ENCODE measurements around the gene ARHGAP19.
"Not testable (repeated sequence)": the region's sequence is repeated elsewhere in the genome, so short reads cannot be mapped to it uniquely, and the experiment has no call there.

Gene ARHGAP19

DNA sequence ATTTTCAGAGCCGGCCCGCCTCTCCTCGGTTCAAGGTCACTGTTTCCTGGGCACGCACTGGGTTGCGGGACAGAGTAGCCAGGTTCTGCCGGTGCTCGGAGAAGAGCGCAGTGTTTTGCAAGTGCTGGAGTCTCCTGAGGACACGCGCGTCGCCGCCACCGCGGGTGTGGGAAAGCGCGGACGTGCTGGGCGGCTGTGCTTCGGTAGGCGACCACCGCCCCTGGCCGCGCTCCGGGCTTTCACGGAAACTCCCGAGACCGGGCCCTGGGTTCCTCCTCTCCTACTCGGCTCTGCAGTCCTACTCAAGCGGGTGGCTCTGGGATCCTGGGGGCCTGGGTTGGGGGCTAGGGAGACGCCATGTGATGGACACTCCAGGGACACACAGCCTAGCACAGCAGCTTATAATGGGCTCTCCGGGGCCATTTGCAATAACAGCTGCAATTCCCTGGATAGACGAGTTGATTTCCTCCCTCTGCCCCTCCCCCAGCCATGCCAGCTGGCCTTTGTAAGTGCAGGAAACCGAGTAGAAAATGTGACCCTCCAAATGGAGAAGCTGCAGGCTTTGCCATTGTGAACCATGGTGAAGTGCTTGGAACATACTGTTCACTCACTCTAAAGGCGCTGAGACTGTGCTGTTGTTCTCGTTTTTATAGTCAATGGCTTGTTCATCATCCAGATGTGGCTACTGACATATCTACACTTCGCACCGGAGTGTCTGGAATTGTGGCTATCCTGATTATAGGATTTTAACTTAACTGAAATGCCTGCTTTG lies 28.8 kb upstream of the ARHGAP19 start:
- no peak for DNase-seq

- DNase-seq: no peak
These were observed 28.1 kb upstream of the ARHGAP19 start for GRCh38 chr10:97320480-97321031.

GRCh38 chr10:97319671-97320479 lies 27.4 kb upstream of the ARHGAP19 start:
- peak; percentile 52 for DNase-seq

DNA sequence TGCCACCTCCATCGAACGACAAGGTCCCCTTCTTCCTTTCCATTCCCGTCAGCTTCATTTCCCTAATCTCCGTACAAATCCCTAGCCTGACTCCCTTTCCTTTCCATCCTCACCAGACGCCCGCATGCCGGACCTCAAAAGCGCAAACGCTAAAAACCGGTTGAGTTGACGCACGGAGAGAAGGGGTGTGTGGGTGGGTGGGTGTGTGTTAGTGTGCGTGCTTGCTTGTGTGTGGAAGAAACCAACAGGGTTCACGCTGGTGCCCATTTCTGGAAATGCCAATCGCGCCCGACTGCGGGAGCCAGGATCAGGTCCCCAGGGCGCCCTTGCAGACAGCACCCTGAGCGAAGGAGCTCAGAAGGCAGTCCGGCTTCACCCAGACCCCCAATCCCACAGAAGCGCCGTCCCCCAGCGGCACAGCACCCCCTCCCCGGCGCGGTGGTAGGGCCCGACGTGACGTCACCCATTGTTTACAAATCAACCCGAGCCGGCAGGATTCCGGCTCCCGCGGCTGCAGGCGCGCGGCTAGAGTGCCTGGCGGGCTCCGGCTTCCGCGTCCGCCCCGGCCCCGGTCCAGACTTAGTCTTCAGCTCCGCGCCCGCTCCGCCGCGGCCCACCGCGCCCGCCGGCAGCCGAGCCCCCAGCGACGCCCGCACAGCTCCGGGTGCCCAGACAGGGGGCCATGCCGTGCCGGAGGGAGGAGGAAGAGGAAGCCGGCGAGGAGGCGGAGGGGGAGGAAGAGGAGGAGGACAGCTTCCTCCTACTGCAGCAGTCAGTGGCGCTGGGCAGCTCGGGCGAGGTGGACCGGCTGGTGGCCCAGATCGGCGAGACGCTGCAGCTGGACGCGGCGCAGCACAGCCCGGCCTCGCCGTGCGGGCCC lies 26.6 kb upstream of the ARHGAP19 start, which contains the start of gene FRAT1:
Gene FRAT1 (plus strand): TSS at position 500 of the 880 bp plus-strand sequence. CDS start 183 bp downstream, at position 683.
- DNase-seq: peak; percentile 86

- no peak for DNase-seq
These were observed 22.2 kb upstream of the ARHGAP19 start for GRCh38 chr10:97314671-97315070.

- DNase-seq: no peak
These were observed 20.5 kb upstream of the ARHGAP19 start for GRCh38 chr10:97312897-97313296.

- DNase-seq: no peak
These were observed 18.7 kb upstream of the ARHGAP19 start for GRCh38 chr10:97311111-97311626.

- DNase-seq: no peak
These were observed 15.7 kb upstream of the ARHGAP19 start for GRCh38 chr10:97307866-97308780.

DNA sequence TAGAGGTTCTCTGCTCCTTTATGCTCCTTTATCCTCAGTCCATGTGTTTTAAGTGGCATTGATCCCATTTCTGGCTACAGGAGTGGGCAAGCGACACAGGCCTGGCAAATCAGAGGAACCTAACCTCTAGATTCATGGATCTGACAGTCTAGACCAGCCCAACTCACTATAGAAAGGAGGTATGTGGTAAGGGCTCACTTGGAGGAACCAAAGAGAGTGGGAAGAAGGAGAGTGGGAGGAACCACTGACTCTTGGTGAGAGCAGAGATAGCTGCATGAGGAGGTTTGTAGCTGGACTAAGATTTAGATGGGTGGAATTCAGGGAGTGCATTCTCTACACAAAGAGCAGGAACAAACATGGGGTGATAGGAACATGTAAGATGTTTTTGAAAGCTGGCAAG lies 15.0 kb upstream of the ARHGAP19 start:
- DNase-seq: no peak

DNA sequence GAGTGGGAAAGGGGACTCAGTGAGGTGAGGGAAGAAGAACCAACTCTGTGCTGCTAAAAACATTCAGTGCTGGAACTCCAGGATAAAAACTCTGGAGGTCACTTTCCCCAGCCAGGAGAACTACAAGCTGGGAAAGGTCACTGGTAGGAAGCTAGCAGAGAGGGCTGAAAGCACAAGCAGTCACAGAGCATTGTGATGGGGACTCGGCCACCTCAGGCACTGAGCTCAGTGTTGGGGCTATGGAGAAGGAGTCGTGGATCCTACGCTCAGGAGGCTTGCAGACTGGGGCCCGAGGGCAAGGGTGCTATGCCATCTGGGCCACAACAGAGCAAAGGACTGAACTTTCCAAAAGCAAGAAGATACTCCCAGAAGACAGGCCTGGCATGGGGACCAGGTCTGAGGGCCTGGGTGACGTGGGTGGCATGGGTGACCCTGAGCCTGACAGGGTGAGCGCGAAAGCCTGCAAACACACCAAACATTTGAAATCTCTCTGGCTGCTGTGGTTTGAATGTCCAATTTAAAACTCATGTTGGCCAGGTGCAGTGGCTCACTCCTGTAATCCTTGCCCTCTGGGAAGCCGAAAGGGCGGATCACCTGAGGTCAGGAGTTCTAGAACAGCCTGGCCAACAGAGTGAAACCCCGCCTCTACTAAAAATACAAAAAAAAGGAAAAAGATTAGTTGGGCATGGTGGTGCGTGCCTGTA lies 9.8 kb upstream of the ARHGAP19 start:
- DNase-seq: no peak

DNA sequence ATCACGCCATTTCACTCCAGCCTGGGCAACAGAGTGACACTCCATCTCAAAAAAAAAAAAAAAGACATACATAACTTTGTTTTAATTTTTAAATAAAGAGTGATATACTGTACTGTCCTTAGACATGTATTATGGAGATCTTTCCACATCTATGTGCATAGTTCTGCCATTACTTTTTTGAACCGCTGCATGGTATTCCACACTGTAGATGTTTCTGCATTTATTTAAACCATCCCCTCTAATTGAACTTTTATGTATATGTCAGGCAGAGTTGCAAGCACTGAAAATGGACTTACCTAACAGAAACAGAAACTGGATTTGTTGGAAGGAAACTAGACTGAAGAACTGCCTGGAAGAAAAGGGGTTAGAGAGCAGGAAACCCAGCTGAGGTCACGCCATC lies 8.5 kb upstream of the ARHGAP19 start:
- no peak for DNase-seq

GRCh38 chr10:97298223-97298571 lies 5.8 kb upstream of the ARHGAP19 start:
- no peak for DNase-seq

DNA sequence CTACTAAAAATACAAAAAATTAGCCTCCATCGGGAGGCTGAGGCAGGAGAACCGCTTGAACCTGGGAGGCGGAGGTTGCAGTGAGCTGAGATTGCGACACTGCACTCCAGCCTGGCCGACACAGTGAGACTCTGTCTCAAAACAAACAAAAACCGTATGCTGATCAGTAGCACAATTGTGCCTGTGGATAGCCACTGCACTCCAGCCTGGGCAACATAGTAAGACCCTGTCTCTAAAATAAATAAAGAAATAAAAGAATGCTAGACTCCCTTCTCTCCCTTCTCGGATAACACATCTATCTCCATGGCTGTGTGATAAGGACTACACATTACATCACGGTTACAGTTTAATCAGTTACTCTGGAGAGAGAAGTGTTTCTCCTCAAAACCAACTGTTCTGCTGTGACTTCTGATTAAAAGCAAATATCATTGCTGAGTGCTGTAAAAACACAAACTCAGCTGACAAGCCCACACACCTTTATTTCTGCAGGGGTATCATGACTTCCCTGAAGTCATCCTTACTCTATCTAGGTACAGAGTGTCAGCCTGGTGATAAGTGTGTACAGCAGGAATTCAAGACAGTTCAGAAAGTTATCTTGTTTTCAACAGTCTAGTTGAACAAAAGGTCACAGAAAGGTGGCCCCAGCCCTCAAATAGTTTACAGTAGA lies 5.3 kb upstream of the ARHGAP19 start:
- no peak for DNase-seq

DNA sequence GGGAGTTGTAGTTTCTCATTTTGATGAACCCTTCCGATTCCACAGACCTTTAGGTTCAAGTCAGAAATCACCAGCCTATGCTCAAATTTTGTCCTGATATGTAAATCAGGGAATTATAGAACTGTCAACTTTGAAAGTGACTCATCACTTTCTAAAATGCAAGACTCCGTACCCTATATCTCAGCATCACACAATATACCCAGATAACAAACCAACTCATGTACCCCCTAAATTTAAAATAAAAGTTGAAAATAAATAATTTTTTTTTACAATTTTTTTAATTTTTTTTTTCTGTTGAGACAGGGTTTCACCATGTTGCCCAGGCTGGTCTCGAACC lies 393 bp upstream of the ARHGAP19 start:
- no peak for DNase-seq

DNA sequence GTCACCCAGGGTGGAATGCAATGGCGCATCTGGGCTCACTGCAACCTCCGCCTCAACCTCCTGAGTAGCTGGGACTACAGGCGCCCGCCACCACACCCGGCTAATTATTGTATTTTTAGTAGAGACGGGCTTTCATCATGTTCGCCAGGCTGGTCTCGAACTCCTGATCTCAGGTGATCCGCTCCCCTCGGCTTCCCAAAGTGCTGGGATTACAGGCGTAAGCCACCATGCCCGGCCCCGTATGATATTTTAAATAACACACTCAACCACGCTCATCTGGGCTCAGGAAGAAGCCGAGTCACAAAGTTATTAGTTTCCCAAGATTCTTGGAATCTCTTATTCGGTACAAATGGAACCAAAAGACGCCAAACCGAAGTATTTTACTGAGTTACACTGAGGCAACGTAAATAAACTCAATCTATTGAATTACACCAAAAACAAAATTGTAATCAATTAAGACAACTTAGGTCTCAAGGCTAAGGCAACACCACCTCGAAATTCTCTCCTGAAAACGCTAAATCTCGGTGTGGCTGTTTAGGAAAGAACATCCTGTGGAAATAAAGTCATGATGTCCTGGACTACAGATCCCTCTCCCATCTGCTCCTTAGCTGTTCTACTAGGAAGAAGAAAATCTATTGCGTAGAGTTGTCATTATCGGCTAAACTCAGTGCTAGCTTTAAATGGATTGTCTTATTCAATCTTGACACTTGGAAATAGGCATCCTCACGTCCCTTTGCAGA lies 910 bp downstream of the ARHGAP19 start:
- DNase-seq: no peak

DNA sequence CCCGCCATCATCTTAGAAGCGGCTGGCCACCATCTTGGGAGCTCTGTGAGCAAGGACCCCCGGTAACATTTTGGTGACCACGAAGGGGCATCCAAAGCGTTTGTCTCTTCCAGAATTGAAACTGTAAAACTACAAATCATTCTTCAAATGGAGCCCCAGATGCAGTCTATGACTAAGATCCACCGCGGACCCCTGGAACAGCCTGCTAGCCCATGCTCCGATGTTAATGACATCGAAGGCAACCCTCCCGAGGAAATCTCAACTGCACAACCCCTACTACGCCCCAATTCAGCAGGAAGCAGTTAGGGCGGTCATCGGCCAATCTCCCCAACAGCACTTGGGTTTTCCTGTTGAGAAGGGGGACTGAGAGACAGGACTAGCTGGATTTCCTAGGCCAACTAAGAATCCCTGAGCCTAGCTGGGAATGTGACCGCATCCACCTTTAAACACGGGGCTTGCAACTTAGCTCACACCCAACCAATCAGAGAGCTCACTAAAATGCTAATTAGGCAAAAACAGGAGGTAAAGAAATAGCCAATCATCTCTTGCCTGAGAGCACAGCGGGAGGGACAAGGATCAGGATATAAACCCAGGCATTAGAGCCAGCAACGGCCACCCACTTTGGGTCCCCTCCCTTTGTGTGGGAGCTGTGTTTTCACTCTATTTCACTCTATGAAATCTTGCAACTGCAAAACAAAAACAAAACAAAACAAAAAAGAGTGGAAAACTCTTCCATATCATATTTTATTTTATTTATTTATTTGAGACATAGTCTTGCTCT lies 1.7 kb downstream of the ARHGAP19 start:
- DNase-seq: not testable (repeated sequence)

- not testable (repeated sequence) for DNase-seq
These were observed 2.4 kb downstream of the ARHGAP19 start for GRCh38 chr10:97290076-97290475.

DNA sequence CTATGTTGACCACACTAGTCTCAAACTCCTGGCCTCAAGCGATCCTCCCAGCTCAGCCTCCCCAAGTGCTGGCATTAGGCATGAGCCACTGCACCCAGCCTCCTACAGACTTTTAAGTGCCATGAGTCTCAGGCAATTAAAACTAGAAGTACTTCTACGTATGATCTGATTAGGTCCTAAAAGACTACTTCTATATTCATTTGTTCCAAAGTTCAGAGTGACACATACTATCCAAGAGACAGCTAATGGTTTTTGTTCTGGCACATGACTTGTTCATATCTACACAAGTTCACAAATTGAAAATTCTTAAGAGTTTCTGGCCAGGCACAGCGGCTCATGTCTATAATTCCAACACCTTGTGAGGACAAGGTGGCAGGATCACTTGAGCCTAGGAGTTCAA lies 11.7 kb downstream of the ARHGAP19 start:
- DNase-seq: peak; percentile 7

Measured in stimulated activated CD4-positive, alpha-beta T cell treated with anti-CD3 and anti-CD28 coated beads, Interleukin-12 subunit alpha, Interleukin-12 subunit beta, amount 100 ng/mL, for 4 hours (primary cell).